ENCODE results near the gene VPS29. TPM values are rescaled to one million over a fixed set of nuclear protein-coding genes. Genes with fewer than 3 reads are reported as not detected.
A peak's percentile ranks its signal among the peaks of the same experiment; 100 is the strongest.

The VPS29 gene
- total RNA-seq, 2 donors from 2014 or later, result 87.7 to 89.4 TPM

GRCh38 chr12:110533607-110534006 lies 31.7 kb upstream of the VPS29 start:
- no peak for TF ChIP-seq CTCF (conservative IDR thresholded peaks at IDR 0.05)
- H3K4me1 Mint-ChIP-seq, result peaks cover 8% of the 10 kb centered on the region
- 82 to 94% methylated on average over 3 to 5 of the region's 6 CpGs for WGBS, 2 experiments (ENCODE audit: insufficient coverage in 1 of 2, insufficient read length in 1 of 2)

GRCh38 chr12:110532644-110533043 lies 30.7 kb upstream of the VPS29 start:
- Histone ChIP-seq H3K27me3 (ENCODE audit: control insufficient read depth, insufficient read depth, low read length, poor library complexity, severe bottlenecking) (no peaks in the 10 kb centered on the region), H3K4me3 (ENCODE audit: low read length) (no peak overlapping the region), H3K36me3 (ENCODE audit: control insufficient read depth, insufficient read depth, low read length) (peaks cover 31% of the 10 kb centered on the region), H3K4me1 (ENCODE audit: control insufficient read depth, insufficient read depth, low read length) (peaks cover 9% of the 10 kb centered on the region), H3K27ac (ENCODE audit: low read depth, low read length) (no peak overlapping the region), H3K9me3 (ENCODE audit: control insufficient read depth, low read length) (no peaks in the 10 kb centered on the region), H3K9ac (ENCODE audit: extremely low read depth, low read length, poor library complexity, severe bottlenecking) (no peak overlapping the region)
- Mint-ChIP-seq H3K27me3 (ENCODE audit: insufficient read depth) (no peaks in the 10 kb centered on the region), H3K36me3 (ENCODE audit: low read depth) (peaks cover 29% of the 10 kb centered on the region), H3K27ac (no peak overlapping the region), H3K4me1 (peaks cover 8% of the 10 kb centered on the region), H3K4me3 (no peak overlapping the region), H3K9me3 (no peaks in the 10 kb centered on the region)
- WGBS, 2 experiments (ENCODE audit: insufficient coverage in 1 of 2, insufficient read length in 1 of 2), result 92 to 96% methylated on average over 3 of the region's 3 CpGs
- TF ChIP-seq CTCF (conservative IDR thresholded peaks at IDR 0.05), result no peak
- DNase-seq, result no peak

More at GRCh38 chr12:110533607-110534006, 31.7 kb upstream of the VPS29 start:
- Histone ChIP-seq H3K27ac (ENCODE audit: low read depth, low read length) (no peak overlapping the region), H3K9me3 (ENCODE audit: control insufficient read depth, low read length) (no peaks in the 10 kb centered on the region), H3K4me3 (ENCODE audit: low read length) (peak overlapping the region; percentile 7), H3K36me3 (ENCODE audit: control insufficient read depth, insufficient read depth, low read length) (peaks cover 39% of the 10 kb centered on the region), H3K27me3 (ENCODE audit: control insufficient read depth, insufficient read depth, low read length, poor library complexity, severe bottlenecking) (no peaks in the 10 kb centered on the region), H3K9ac (ENCODE audit: extremely low read depth, low read length, poor library complexity, severe bottlenecking) (peak overlapping the region; percentile 21), H3K4me1 (ENCODE audit: control insufficient read depth, insufficient read depth, low read length) (peaks cover 9% of the 10 kb centered on the region)
- Mint-ChIP-seq H3K27me3 (ENCODE audit: insufficient read depth) (no peaks in the 10 kb centered on the region), H3K4me3 (no peak overlapping the region), H3K36me3 (ENCODE audit: low read depth) (peaks cover 33% of the 10 kb centered on the region), H3K9me3 (no peaks in the 10 kb centered on the region), H3K27ac (peak overlapping the region; percentile 74)
- DNase-seq, result peak; percentile 43

GRCh38 chr12:110531741-110532333 lies 29.9 kb upstream of the VPS29 start:
- no peak overlapping the region for H3K27ac Mint-ChIP-seq
- no peak overlapping the region for H3K4me3 ChIP-seq (ENCODE audit: low read length)
- no peaks in the 10 kb centered on the region for H3K9me3 ChIP-seq (ENCODE audit: control insufficient read depth, low read length)
- H3K27me3 ChIP-seq (ENCODE audit: control insufficient read depth, insufficient read depth, low read length, poor library complexity, severe bottlenecking), result no peaks in the 10 kb centered on the region
- H3K27me3 Mint-ChIP-seq (ENCODE audit: insufficient read depth), result no peaks in the 10 kb centered on the region
- H3K9me3 Mint-ChIP-seq, result no peaks in the 10 kb centered on the region
- H3K9ac ChIP-seq (ENCODE audit: extremely low read depth, low read length, poor library complexity, severe bottlenecking), result no peak overlapping the region
- H3K4me1 Mint-ChIP-seq, result peaks cover 8% of the 10 kb centered on the region
- H3K27ac ChIP-seq (ENCODE audit: low read depth, low read length), result no peak overlapping the region
- WGBS, 2 experiments (ENCODE audit: insufficient coverage in 1 of 2, insufficient read length in 1 of 2), result 91% methylated on average over 2 of the region's 2 CpGs; no CpG with 5 or more reads in 1 of the 2 experiments
- DNase-seq, result no peak
- H3K4me1 ChIP-seq (ENCODE audit: control insufficient read depth, insufficient read depth, low read length), result peaks cover 9% of the 10 kb centered on the region
- peaks cover 23% of the 10 kb centered on the region for H3K36me3 Mint-ChIP-seq (ENCODE audit: low read depth)
- TF ChIP-seq CTCF (conservative IDR thresholded peaks at IDR 0.05), result no peak
- peaks cover 25% of the 10 kb centered on the region for H3K36me3 ChIP-seq (ENCODE audit: control insufficient read depth, insufficient read depth, low read length)
- H3K4me3 Mint-ChIP-seq, result no peak overlapping the region
